Heart left ventricle (tissue), 16 donors: ENCODE measurements around the gene STARD3. TPM values are rescaled to one million over a fixed set of nuclear protein-coding genes. Genes with fewer than 3 reads are reported as not detected.

Source experiments
- ATAC-seq, 4 donors: fragments of 200-7000 bp; cut with Tn5 transposase; one replicate each; pipeline ENCODE4 v1.9.1; 2020 to 2022; ENCODE audit warnings: moderate library complexity in 4 of 4, mild to moderate bottlenecking in 3 of 4, moderate number of reproducible peaks in 1 of 4
- DNase-seq, 5 donors: peaks; one replicate each; pipeline ENCODE4 v3.0.0-alpha.2; 2020
- H3K27ac ChIP-seq, 12 donors: fragments of 200-600 bp; sonication (generic) in 4 of 12; one replicate each; pipeline versions ENCODE4 v1.5.0 to v1.8.0; 2016 to 2022; ENCODE audit warnings: mild to moderate bottlenecking in 2 of 12
- H3K27me3 ChIP-seq, 9 donors: fragments of 200-600 bp; sonication (generic) in 2 of 9; one replicate each; pipeline versions ENCODE4 v1.5.1 to v1.8.0; 2016 to 2022; ENCODE audit warnings: mild to moderate bottlenecking in 3 of 9
- H3K36me3 ChIP-seq, 9 donors: fragments of 200-600 bp; sonication (generic) in 2 of 9; one replicate each; pipeline versions ENCODE4 v1.5.0 to v1.8.0; 2018 to 2022; ENCODE audit warnings: mild to moderate bottlenecking in 2 of 9
- H3K4me1 ChIP-seq, 12 donors: fragments of 200-600 bp; sonication (generic) in 4 of 12; one replicate each; pipeline versions ENCODE4 v1.5.0 to v1.8.0; 2016 to 2022; ENCODE audit warnings: mild to moderate bottlenecking in 3 of 12
- H3K4me3 ChIP-seq, 12 donors: fragments of 200-600 bp; sonication (generic) in 4 of 12; one replicate each; pipeline versions ENCODE4 v1.5.0 to v1.8.0; 2017 to 2022; ENCODE audit warnings: mild to moderate bottlenecking in 9 of 12, moderate library complexity in 4 of 12
- H3K9me3 ChIP-seq, 12 donors: fragments of 200-600 bp; sonication (generic) in 4 of 12; one replicate each; pipeline versions ENCODE4 v1.5.0 to v1.8.0; 2016 to 2022; ENCODE audit warnings: mild to moderate bottlenecking in 1 of 12
- CTCF ChIP-seq, 12 donors: fragments of 200-600 bp; sonication (generic) in 4 of 12; IDR thresholded peaks; one replicate each; pipeline versions ENCODE4 v1.5.0 to v1.8.0; 2018 to 2022; ENCODE audit warnings: antibody characterized with exemption in 12 of 12, mild to moderate bottlenecking in 5 of 12
- POLR2A ChIP-seq, 2 donors: fragments of 450-650 bp; IDR thresholded peaks; one replicate each; pipeline ENCODE4 v1.6.1; 2017; ENCODE audit warnings: antibody characterized with exemption in 2 of 2, mild to moderate bottlenecking in 2 of 2, moderate library complexity in 2 of 2
- WGBS, 4 donors: extraction: QIAGEN DNeasy Blood & Tissue Kit in 2 of 4; methylation state at CpG; one replicate each; pipeline versions ENCODE4 v1.1.5 to v1.1.7; 2013 to 2018; 5-methylcytosine and 5-hydroxymethylcytosine counted together
- intact Hi-C, 10 donors: fragments of 100-400 bp; cut with DNase I; formaldehyde crosslinking; loops; one replicate each; pipeline versions ENCODE4 v1.11.1 to v1.14.2; 2022
- polyA plus RNA-seq, 2 donors: library from polyadenylated mRNA; stranded (reverse); fragments of 200-250 nt; gene quantifications; one replicate each; pipeline ENCODE4 v1.2.3, GENCODE V29; 2013
- total RNA-seq, 9 donors: library from RNA; depleted of rRNA in 2 of 9; stranded (reverse); fragments of >200 nt in 2 of 9; fragmentation: NEBNext Ultra II Directional in 3 of 9; extraction: Animal tissue kit (Norgen Biotek cat#: 25700) in 3 of 9; gene quantifications; one replicate each; pipeline versions ENCODE4 v1.1.0 to v1.2.4, GENCODE V29; 2016 to 2023
- donor health status: ischemic (EF 13 %, LVEDD 7.1; RV severe dilation, severe dysfunction).
- donor health status: healthy with polysubstance abuse.
- donor health status: DM: no; HTN: yes; CAD: no.
- donor health status: DM: no; HTN: no; CAD: no.
- donor health status: ischemic (EF 25% LVEDD 6.9; RV normal size, moderate dysfunction).
- donor health status: ischemic (EF 25% LVEDD 5.7; RV mildly dilated, moderate dysfunction).
- donor health status: healthy.
- donor health status: DM: yes; HTN: yes; CAD: no.
- donor health status: ischemic (EF 35%, LVEDD 5.7; RV mildly dilated, moderate dysfunction).
- donor health status: nonischemic (EF 11% LVEDD 7.7; RV severe dilation, severe dysfunction).
- donor health status: DM: yes; HTN: yes; CAD: no.
- donor health status: PGD.
- donor health status: ischemic (EF 29% LVEDD 5.4; RV normal size, mild dysfunction).
- donor health status: nonischemic (EF 23%, LVEDD 6.1; RV moderate dilation, normal function).

The STARD3 gene
- total and polyA plus RNA-seq, 11 donors = 14.1 to 57.2 (median 24.2) TPM

- H3K36me3 ChIP-seq = no peaks in the 10 kb centered on the region
- no peaks in the 10 kb centered on the region for H3K27me3 ChIP-seq
- DNase-seq = no peak
- intact Hi-C loops = loop anchor here in 5 of 10 donors (5.0 kb wide), 3 partner anchors 34 to 114 kb away; partner anchors contain the start of gene MIEN1 (in 1 of the 5)
- H3K4me3 ChIP-seq = peak overlapping the region in 8 of 12 donors; percentile 72 to 95 (median 87)
- no peaks in the 10 kb centered on the region for H3K9me3 ChIP-seq
- H3K27ac ChIP-seq = no peak overlapping the region
- 93 to 95% (median 94%) methylated on average over 7 of the region's 7 CpGs for WGBS, 4 donors
- no peak for ATAC-seq
- H3K4me1 ChIP-seq = peaks cover 10 to 73% (median 54%) of the 10 kb centered on the region in 12 donors
- TF ChIP-seq CTCF (IDR thresholded peaks at IDR 0.05) (no peak), POLR2A (IDR thresholded peaks at IDR 0.05) (no peak)
Measured at GRCh38 chr17:39638317-39638716, 1.4 kb downstream of the STARD3 start.

GRCh38 chr17:39639043-39639442 is 2.1 kb downstream of the STARD3 start:
- Histone ChIP-seq H3K27me3 (no peaks in the 10 kb centered on the region), H3K4me1 (peaks cover 10 to 76% (median 55%) of the 10 kb centered on the region in 12 donors), H3K4me3 (no peak overlapping the region), H3K27ac (no peak overlapping the region), H3K36me3 (no peaks in the 10 kb centered on the region), H3K9me3 (no peaks in the 10 kb centered on the region)
- TF ChIP-seq CTCF (IDR thresholded peaks at IDR 0.05) = no peak
- no peak for TF ChIP-seq POLR2A (IDR thresholded peaks at IDR 0.05)
- ATAC-seq = no peak
- 74 to 82% (median 79%) methylated on average over 2 of the region's 2 CpGs for WGBS, 4 donors
- DNase-seq = no peak
- intact Hi-C loops = loop anchor here in 5 of 10 donors (5.0 kb wide), 3 partner anchors 33 to 113 kb away; partner anchors contain the start of gene MIEN1 (in 1 of the 5)

GRCh38 chr17:39639566-39640458 is 2.9 kb downstream of the STARD3 start:
- 83 to 89% (median 84%) methylated on average over 11 of the region's 11 CpGs for WGBS, 4 donors
- H3K4me1 ChIP-seq = peaks cover 10 to 79% (median 54%) of the 10 kb centered on the region in 12 donors
- no peak for DNase-seq
- TF ChIP-seq POLR2A (IDR thresholded peaks at IDR 0.05) (no peak), CTCF (IDR thresholded peaks at IDR 0.05) (no peak)
- no peak overlapping the region for H3K4me3 ChIP-seq
- no peaks in the 10 kb centered on the region for H3K9me3 ChIP-seq
- H3K36me3 ChIP-seq = no peaks in the 10 kb centered on the region
- intact Hi-C loops = loop anchor here in 5 of 10 donors (5.0 kb wide), 3 partner anchors 32 to 112 kb away; partner anchors contain the start of gene MIEN1 (in 1 of the 5)
- H3K27ac ChIP-seq = peak overlapping the region in 1 of 12 donors; percentile 45
- no peaks in the 10 kb centered on the region for H3K27me3 ChIP-seq
- no peak for ATAC-seq

- H3K9me3 ChIP-seq = no peaks in the 10 kb centered on the region
- TF ChIP-seq POLR2A (IDR thresholded peaks at IDR 0.05) (no peak), CTCF (IDR thresholded peaks at IDR 0.05) (no peak)
- WGBS, 4 donors = 38 to 63% (median 45%) methylated on average over 4 of the region's 4 CpGs
- H3K27me3 ChIP-seq = no peaks in the 10 kb centered on the region
- peak overlapping the region in 1 of 12 donors; percentile 45 for H3K27ac ChIP-seq
- no peak for DNase-seq
- no peaks in the 10 kb centered on the region for H3K36me3 ChIP-seq
- H3K4me3 ChIP-seq = no peak overlapping the region
- no peak for ATAC-seq
- peaks cover 10 to 79% (median 55%) of the 10 kb centered on the region in 12 donors for H3K4me1 ChIP-seq
- intact Hi-C loops = no loop called here
Measured at GRCh38 chr17:39640591-39641031, 3.7 kb downstream of the STARD3 start.
